GOT3 (cell line): ENCODE measurements around the gene IBA57.
A peak's percentile ranks its signal among the peaks of the same experiment; 100 is the strongest.

Experiments used
- DNase-seq: peaks from one replicate; lab custom pipeline; 2025; ENCODE audit warnings: mixed read lengths; lab: John Stamatoyannopoulos, UW

The IBA57 gene

GRCh38 chr1:228156941-228157728, 8.5 kb upstream of the IBA57 start:
- no peak for DNase-seq

- no peak for DNase-seq
Observed at GRCh38 chr1:228157729-228158126, 7.9 kb upstream of the IBA57 start.

- no peak for DNase-seq
Observed at GRCh38 chr1:228158151-228159007, 7.2 kb upstream of the IBA57 start.

- DNase-seq: no peak
Observed at GRCh38 chr1:228159008-228159665, 6.5 kb upstream of the IBA57 start.

- DNase-seq: no peak
Observed at GRCh38 chr1:228160201-228160761, 5.3 kb upstream of the IBA57 start.

- no peak for DNase-seq
Observed at GRCh38 chr1:228161362-228161761, 4.2 kb upstream of the IBA57 start.

- DNase-seq: no peak
Observed at GRCh38 chr1:228161866-228162265, 3.7 kb upstream of the IBA57 start.

GRCh38 chr1:228162286-228163006, 3.2 kb upstream of the IBA57 start:
- DNase-seq: no peak

GRCh38 chr1:228163007-228163753, 2.4 kb upstream of the IBA57 start:
- no peak for DNase-seq

- no peak for DNase-seq
Observed at GRCh38 chr1:228163776-228164519, 1.7 kb upstream of the IBA57 start.

- no peak for DNase-seq
Observed at GRCh38 chr1:228164561-228165371, 838 bp upstream of the IBA57 start.

- DNase-seq: peak; percentile 86
Observed at GRCh38 chr1:228166170-228166936, 749 bp downstream of the IBA57 start.

- no peak for DNase-seq
Observed at GRCh38 chr1:228168563-228169270, 3.1 kb downstream of the IBA57 start.

- DNase-seq: no peak
Observed at GRCh38 chr1:228169345-228169744, 3.7 kb downstream of the IBA57 start.

GRCh38 chr1:228170666-228171065, 5.1 kb downstream of the IBA57 start:
- no peak for DNase-seq

- DNase-seq: no peak
Observed at GRCh38 chr1:228171221-228171891, 5.8 kb downstream of the IBA57 start.
